HG02798 (cell line): ENCODE data around the gene ZCCHC24.

Source experiments
- ATAC-seq: cut with Tn5 transposase; IDR thresholded peaks from one replicate; pipeline ENCODE4 v1.9.1; 2021; ENCODE audit warnings: mild to moderate bottlenecking; ENCODE audit not compliant: unreplicated experiment, poor library complexity

The ZCCHC24 gene

GRCh38 chr10:79376751-79377556, 68.5 kb downstream of the ZCCHC24 start:
- ATAC-seq, result no peak

- ATAC-seq, result no peak
These were observed 69.3 kb downstream of the ZCCHC24 start for GRCh38 chr10:79376078-79376628.

GRCh38 chr10:79375321-79376077, 69.9 kb downstream of the ZCCHC24 start:
- no peak for ATAC-seq

- peak; percentile 70 for ATAC-seq
These were observed 70.9 kb downstream of the ZCCHC24 start for GRCh38 chr10:79374312-79375191.

- no peak for ATAC-seq
These were observed 72.6 kb downstream of the ZCCHC24 start for GRCh38 chr10:79372871-79373270.

- no peak for ATAC-seq
These were observed 77.8 kb downstream of the ZCCHC24 start for GRCh38 chr10:79367426-79368189.

- no peak for ATAC-seq
These were observed 83.6 kb downstream of the ZCCHC24 start for GRCh38 chr10:79361726-79362397.

- no peak for ATAC-seq
These were observed 84.7 kb downstream of the ZCCHC24 start for GRCh38 chr10:79360499-79361342.

GRCh38 chr10:79359816-79360498, 85.5 kb downstream of the ZCCHC24 start:
- ATAC-seq, result no peak

- peak; percentile 54 for ATAC-seq
These were observed 86.6 kb downstream of the ZCCHC24 start for GRCh38 chr10:79358811-79359210.

- no peak for ATAC-seq
These were observed 88.2 kb downstream of the ZCCHC24 start for GRCh38 chr10:79357180-79357579.

- ATAC-seq, result no peak
These were observed 89.3 kb downstream of the ZCCHC24 start for GRCh38 chr10:79356104-79356503.

GRCh38 chr10:79355420-79356017, 89.9 kb downstream of the ZCCHC24 start:
- ATAC-seq, result no peak

GRCh38 chr10:79354615-79355014, 90.8 kb downstream of the ZCCHC24 start:
- ATAC-seq, result no peak

- ATAC-seq, result no peak
These were observed 91.3 kb downstream of the ZCCHC24 start for GRCh38 chr10:79354141-79354540.

GRCh38 chr10:79353726-79354125, 91.7 kb downstream of the ZCCHC24 start:
- ATAC-seq, result no peak

- ATAC-seq, result no peak
These were observed 92.4 kb downstream of the ZCCHC24 start for GRCh38 chr10:79353000-79353406.
